HEK293 (cell line): ENCODE data around the gene SELENOO.

ENCODE experiments used
- CTCF ChIP-seq: fragments of 450-650 bp; formaldehyde crosslinking; IDR thresholded peaks from 2 replicates; pipeline ENCODE4 v1.5.1; 2016; ENCODE audit warnings: missing biosample characterization, missing genetic modification characterization
- ZBTB1 ChIP-seq: fragments of 450-650 bp; formaldehyde crosslinking; IDR thresholded peaks from 2 replicates; pipeline ENCODE4 v1.5.1; 2016; ENCODE audit warnings: missing biosample characterization, missing genetic modification characterization
- ZNF596 ChIP-seq: fragments of 450-650 bp; IDR thresholded peaks from 2 replicates; pipeline ENCODE4 v1.5.0; 2018; ENCODE audit warnings: missing biosample characterization, mild to moderate bottlenecking, missing genetic modification characterization, moderate library complexity

- TF ChIP-seq CTCF (tag by site-specific recombination) = no peak
- TF ChIP-seq ZBTB1 (tag by site-specific recombination) = no peak
- TF ChIP-seq ZNF596 (tag by site-specific recombination) = no peak
Observed at GRCh38 chr22:50188356-50188755, 12.5 kb upstream of the SELENOO start.
